Esophagus muscularis mucosa (tissue), 3 donors: ENCODE data around the gene PSMC3.

Source experiments
- POLR2A ChIP-seq: fragments of 450-650 bp; IDR thresholded peaks from one replicate; pipeline ENCODE4 v1.6.1; 2017; ENCODE audit warnings: antibody characterized with exemption, moderate library complexity, mild to moderate bottlenecking, low read depth
- TF ChIP-seq, protein P1 (sequence below), 3 experiments: fragments of 200-600 bp in 2 of 3; fragments of 450-650 bp in 1 of 3; sonication (generic) in 2 of 3; IDR thresholded peaks; one replicate each; pipeline ENCODE4 v1.5.1; 2017 to 2019; ENCODE audit warnings: antibody characterized with exemption in 3 of 3, mild to moderate bottlenecking in 2 of 3, moderate library complexity in 1 of 3

GRCh38 chr11:47437746-47438418 lies 11.6 kb upstream of the PSMC3 start:
- TF ChIP-seq, protein P1, sequence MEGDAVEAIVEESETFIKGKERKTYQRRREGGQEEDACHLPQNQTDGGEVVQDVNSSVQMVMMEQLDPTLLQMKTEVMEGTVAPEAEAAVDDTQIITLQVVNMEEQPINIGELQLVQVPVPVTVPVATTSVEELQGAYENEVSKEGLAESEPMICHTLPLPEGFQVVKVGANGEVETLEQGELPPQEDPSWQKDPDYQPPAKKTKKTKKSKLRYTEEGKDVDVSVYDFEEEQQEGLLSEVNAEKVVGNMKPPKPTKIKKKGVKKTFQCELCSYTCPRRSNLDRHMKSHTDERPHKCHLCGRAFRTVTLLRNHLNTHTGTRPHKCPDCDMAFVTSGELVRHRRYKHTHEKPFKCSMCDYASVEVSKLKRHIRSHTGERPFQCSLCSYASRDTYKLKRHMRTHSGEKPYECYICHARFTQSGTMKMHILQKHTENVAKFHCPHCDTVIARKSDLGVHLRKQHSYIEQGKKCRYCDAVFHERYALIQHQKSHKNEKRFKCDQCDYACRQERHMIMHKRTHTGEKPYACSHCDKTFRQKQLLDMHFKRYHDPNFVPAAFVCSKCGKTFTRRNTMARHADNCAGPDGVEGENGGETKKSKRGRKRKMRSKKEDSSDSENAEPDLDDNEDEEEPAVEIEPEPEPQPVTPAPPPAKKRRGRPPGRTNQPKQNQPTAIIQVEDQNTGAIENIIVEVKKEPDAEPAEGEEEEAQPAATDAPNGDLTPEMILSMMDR (IDR thresholded peaks at IDR 0.05): no peak
- no peak for TF ChIP-seq POLR2A
